HT-29 (cell line): ENCODE results near the gene RALGPS1. TPM values are rescaled to one million over a fixed set of nuclear protein-coding genes. Genes with fewer than 3 reads are reported as not detected.

Source experiments
- DNase-seq: peaks from one replicate; pipeline ENCODE4 v3.0.0-alpha.2; 2015; ENCODE audit warnings: low spot score
- total RNA-seq: library from RNA; depleted of rRNA; stranded (reverse); fragments of >200 nt; shearing (Covaris generic); gene quantifications from 2 replicates; pipeline ENCODE4 v1.2.3, GENCODE V29; 2014; rRNA removed

RALGPS1 gene
- total RNA-seq, 1 experiment from 2014 or later = 12.4 TPM

GRCh38 chr9:127252410-127253318 is 338.1 kb downstream of the RALGPS1 start:
- DNase-seq = no peak

GRCh38 chr9:127253446-127253845 is 338.9 kb downstream of the RALGPS1 start:
- DNase-seq = no peak

GRCh38 chr9:127255692-127256091 is 341.1 kb downstream of the RALGPS1 start:
- no peak for DNase-seq

GRCh38 chr9:127256324-127256723 is 341.7 kb downstream of the RALGPS1 start:
- DNase-seq = no peak

GRCh38 chr9:127258606-127259471 is 344.3 kb downstream of the RALGPS1 start:
- DNase-seq = no peak

GRCh38 chr9:127262602-127263001 is 348.0 kb downstream of the RALGPS1 start:
- DNase-seq = no peak

GRCh38 chr9:127263237-127263636 is 348.7 kb downstream of the RALGPS1 start:
- DNase-seq = no peak

- DNase-seq = no peak
Observed at GRCh38 chr9:127263664-127264063, 349.1 kb downstream of the RALGPS1 start.

- no peak for DNase-seq
Observed at GRCh38 chr9:127264462-127265219, 350.1 kb downstream of the RALGPS1 start, which contains the start of gene GARNL3. Gene GARNL3, plus strand, starts transcription at chr9:127264774. Its CDS starts 104 bp downstream, at chr9:127264878.

GRCh38 chr9:127267793-127268525 is 353.4 kb downstream of the RALGPS1 start:
- no peak for DNase-seq

- DNase-seq = no peak
Observed at GRCh38 chr9:127269449-127269848, 354.9 kb downstream of the RALGPS1 start.

Other genes with a start within 250 kb of the RALGPS1 start
- 4.6 and 33.3 TPM in 2 replicates for gene ZBTB43, start 109.7 kb upstream of the RALGPS1 start, total RNA-seq
- 1.6 and 2.7 TPM in 2 replicates for gene ZBTB34, start 54.1 kb upstream of the RALGPS1 start, total RNA-seq
- 0.08 and 0.29 TPM in 2 replicates for gene ANGPTL2, start 207.9 kb downstream of the RALGPS1 start, total RNA-seq